NCI-H1105 (cell line): ENCODE data around the gene LRRC4C.

Source experiments
- DNase-seq: peaks from one replicate; lab custom pipeline; 2025; lab: John Stamatoyannopoulos, UW

LRRC4C gene

DNA sequence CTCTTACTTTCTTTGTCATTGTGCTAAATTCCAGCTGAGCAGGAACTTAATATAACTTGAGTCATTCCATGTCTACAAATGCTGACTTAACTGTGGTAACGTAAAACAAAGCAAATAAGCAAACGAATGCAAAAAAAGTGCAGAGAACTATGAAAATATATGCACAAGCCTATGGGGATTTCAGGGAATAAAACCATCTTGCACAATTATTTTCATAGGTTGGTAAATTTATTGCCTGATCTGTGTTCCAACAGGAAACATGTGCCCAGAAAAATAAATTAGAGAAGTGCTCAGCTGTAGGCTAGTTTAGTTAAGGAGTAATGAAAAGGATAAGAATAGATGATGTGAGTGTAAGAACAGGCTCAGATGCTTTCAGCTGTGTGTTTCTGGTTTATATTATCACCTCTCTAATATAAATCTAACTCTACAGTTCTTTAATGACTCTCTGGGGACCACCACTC lies 1169.3 kb downstream of the LRRC4C start:
- no peak for DNase-seq

DNA sequence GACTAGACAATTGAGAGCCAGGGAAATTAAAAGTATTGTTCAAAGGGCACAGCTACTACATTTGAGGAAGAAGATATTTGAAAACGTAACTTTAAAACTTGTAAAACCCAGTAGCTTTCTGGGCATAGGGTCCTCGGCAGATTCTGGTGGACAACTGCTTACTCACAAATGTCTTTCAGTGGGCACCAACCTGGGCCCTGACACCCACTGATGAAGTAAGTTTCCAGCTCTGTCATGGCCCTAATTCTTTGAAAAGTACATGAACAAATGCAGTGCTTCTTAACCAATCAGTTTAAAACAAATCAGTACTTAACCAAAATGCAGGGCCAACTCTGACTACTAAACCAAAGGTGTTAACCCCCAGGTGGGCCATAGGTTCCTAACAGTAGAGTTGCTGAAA lies 1170.1 kb downstream of the LRRC4C start:
- DNase-seq: no peak

- DNase-seq: no peak
Measured at GRCh38 chr11:40287916-40288803, 1171.3 kb downstream of the LRRC4C start.

DNA sequence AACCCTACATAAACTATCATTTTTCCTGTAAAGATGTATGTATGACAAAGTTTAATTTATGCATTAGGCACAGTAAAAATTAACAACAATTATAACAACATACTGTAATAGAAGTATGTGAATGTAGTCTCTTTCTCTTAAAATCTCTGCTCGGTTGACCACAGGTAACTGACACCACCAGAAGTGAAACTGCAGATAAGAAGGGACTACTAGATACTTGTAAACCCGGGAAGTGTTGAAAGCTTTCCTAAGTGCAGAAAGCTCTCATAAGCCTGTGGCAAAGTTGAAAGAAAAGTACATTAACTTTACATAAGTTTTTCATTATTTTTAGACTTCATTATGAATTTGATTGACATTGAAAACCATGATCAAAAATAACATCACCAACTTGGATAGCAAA lies 1173.3 kb downstream of the LRRC4C start:
- DNase-seq: no peak

DNA sequence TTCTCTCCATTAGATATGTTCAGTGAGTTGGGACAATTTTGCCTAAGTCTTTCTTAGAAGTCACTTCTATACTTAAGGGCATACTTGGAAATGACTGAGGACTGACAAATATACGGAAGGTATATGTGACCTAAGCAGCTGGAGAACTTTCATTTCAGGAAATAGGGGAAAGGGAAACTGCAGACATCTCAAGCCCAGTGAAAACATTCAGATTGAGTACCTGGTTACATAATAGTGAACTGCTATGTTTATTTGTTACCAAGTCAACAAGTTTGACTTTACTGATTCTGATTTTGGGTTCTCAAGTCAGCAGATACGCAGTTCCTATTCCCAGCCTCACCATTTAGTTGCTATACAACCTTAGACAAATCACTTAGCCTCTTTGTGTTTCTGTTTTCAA lies 1173.9 kb downstream of the LRRC4C start:
- no peak for DNase-seq

GRCh38 chr11:40281052-40281580 lies 1178.3 kb downstream of the LRRC4C start:
- no peak for DNase-seq

- DNase-seq: peak; percentile 40
Measured at GRCh38 chr11:40280159-40281051, 1179.0 kb downstream of the LRRC4C start.

DNA sequence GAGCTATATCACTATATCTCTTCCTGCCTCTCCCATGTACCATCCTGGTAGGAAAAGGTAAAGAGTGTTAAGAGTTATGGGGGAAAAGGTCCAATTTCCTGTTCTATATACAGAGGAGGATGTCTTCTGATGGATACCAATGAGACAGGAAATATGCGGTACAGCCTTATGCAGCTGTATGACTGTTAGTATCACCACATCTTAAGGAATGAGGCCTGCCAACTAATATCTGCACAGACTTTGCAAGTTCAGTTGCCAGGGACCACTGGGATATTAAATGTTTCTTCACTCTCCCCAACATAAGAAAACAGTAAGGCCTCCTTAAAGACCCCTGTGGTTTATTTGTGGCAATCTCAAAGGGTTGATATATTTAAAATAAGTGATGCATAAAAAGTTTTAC lies 1182.5 kb downstream of the LRRC4C start:
- DNase-seq: no peak

- no peak for DNase-seq
Measured at GRCh38 chr11:40274017-40274416, 1185.4 kb downstream of the LRRC4C start.

- no peak for DNase-seq
Measured at GRCh38 chr11:40273192-40273732, 1186.2 kb downstream of the LRRC4C start.

DNA sequence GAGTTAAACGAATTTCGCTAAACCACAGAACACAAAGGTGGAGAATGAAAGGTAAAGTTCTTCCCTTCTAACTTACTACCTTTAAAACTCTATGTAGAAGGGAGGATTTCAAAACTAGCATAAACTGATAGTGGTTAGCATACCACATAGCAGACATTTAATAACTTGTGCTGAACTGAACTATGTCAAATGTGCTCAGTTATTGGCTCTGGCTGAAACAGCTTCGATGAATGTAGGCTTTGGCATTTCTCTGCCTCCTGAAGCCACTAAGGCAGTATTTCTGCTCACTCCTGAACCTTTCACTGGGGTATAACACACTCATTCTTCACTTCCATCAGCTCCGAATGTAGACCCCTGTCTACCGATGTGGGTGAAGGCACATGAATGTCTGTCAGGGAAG lies 1188.1 kb downstream of the LRRC4C start:
- no peak for DNase-seq

GRCh38 chr11:40269865-40270264 lies 1189.6 kb downstream of the LRRC4C start:
- DNase-seq: no peak

DNA sequence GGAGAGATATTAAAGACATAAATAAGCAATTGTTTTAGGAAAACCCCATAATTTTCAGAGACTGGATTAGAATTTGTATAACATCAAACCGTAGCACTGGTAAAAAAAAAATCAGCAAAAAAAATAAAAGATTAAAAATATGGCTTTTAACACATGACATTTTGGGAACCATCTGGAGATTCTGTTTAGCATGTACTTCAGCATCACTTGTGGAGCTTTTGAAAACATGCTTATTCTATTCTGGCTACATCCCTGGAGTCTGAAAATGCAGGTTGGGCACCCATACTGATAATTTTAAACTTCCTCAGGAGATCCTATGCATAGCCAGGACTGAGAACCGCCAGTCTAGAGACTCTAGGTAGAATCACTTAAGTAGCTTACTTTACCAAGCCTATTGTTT lies 1190.9 kb downstream of the LRRC4C start:
- DNase-seq: no peak

- DNase-seq: no peak
Measured at GRCh38 chr11:40255457-40255856, 1204.0 kb downstream of the LRRC4C start.

GRCh38 chr11:40253166-40253565 lies 1206.3 kb downstream of the LRRC4C start:
- DNase-seq: no peak

DNA sequence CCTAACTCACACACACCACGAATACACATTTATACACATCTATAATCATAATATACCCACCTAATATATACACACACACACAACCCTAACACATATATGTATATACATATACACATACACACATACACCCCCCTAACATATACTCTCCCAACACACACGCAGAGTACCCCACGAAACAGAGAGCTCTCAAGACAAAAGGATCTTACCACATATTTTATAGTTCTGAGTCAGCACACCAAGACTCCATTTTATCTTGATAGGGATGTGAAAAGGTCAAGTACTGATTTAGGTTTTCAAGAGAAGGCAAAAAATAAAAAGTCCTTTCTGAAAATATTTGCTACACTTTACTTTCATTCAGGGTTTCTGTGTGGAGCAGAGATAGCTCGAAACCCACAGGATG lies 1207.2 kb downstream of the LRRC4C start:
- DNase-seq: no peak

DNA sequence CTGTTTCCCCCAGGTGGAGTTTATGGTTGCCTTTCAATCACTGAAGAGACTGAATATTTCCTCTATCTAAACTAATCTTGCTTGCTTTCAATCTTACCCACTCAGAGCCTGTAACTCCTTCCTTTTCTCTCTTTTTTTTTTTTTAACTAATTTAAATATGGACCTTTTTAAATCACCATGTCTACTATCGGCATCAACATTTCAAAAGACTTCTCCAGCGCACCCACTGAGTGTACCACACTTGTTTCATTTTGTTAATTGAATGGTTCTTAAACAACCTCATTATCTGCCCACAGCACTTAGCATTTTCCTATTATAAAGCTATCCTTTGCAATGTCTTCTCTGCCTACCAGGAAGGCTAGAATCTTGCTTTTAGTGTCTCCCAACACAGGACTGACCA lies 1212.5 kb downstream of the LRRC4C start:
- DNase-seq: no peak

DNA sequence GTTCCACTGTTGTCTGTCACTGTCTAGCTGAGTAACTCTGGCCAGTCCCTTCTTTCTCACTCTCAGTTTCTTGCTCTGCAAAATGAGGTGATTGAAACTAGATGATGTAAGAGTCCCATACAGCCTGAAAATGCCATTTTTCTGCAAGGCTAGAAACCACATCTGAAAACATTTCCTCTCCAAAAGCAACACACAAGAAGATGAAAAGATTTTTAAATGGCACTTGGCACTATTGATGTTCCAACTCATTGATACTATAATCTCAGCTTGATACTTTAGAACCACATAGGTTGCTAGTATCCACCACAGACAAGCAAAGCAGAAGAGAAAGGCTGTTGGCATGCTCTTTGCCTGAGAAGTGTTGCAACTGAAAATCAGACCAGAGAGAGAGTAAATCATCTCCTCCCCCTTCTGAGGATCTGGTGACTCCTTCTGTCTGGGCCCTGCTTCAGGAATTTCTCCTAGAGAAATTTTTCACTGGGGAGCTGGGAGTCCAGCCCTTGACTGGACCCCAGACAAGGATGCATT lies 1217.9 kb downstream of the LRRC4C start:
- DNase-seq: no peak

DNA sequence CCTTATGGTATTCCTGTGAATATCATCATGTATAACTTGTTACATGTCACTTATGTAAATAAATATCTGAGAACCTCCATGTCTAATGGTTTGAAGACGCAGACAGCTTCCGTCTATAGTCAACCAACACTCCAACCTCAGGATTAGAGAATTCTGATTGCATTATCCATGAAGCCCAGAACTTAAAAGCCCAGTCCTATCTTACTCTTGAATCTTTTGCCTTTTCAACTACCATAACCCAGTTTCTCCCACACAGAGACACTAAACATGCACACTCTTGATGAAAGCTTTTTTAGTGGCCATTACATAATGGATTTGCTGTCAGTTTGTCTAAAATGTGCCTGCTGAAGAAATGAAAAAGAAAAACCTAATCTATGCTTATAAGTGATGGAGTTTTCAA lies 1219.2 kb downstream of the LRRC4C start:
- no peak for DNase-seq

GRCh38 chr11:40236526-40236925 lies 1222.9 kb downstream of the LRRC4C start:
- no peak for DNase-seq

- no peak for DNase-seq
Measured at GRCh38 chr11:40235841-40236240, 1223.6 kb downstream of the LRRC4C start.

DNA sequence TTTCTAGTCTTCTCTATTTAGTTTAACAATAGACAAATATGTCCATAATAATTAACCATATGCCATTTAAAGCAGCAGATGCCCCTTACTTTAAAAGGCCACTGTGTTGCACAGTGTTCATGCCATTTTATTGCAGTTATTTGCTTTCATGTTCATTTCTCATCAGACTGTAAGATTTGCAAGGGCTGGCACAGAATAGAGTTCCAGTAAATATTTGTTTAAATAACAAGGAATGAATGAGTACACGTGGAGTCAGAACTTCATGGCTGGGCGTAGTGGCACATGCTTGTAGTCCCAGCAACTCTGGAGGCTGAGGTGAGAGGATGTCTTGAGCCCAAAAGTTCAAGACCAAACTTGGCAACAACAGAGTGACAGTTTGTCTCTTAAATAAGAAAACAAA lies 1228.6 kb downstream of the LRRC4C start:
- no peak for DNase-seq
